Activated naive CD4-positive, alpha-beta T cell (primary cell): ENCODE measurements around the gene MTMR12.

Source experiments
- DNase-seq, 4 experiments: peaks; one replicate each; lab custom pipeline; 2025; lab: John Stamatoyannopoulos, UW

Gene MTMR12

GRCh38 chr5:32312595-32313332 lies at the start of gene MTMR12:
TSS of gene MTMR12 (minus strand) at chr5:32312939. CDS start at chr5:32312838, 101 bp downstream.
- DNase-seq, result peak; percentile 95 to 100 (median 98)

GRCh38 chr5:32362527-32362926 lies 49.8 kb upstream of the MTMR12 start:
- DNase-seq, result no peak

GRCh38 chr5:32360906-32361305 lies 48.2 kb upstream of the MTMR12 start:
- no peak for DNase-seq

GRCh38 chr5:32358611-32359010 lies 45.9 kb upstream of the MTMR12 start:
- no peak for DNase-seq

GRCh38 chr5:32357658-32358057 lies 44.9 kb upstream of the MTMR12 start:
- no peak for DNase-seq

GRCh38 chr5:32355686-32356085 lies 42.9 kb upstream of the MTMR12 start:
- no peak for DNase-seq

- DNase-seq, result no peak
These were observed 40.7 kb upstream of the MTMR12 start for GRCh38 chr5:32353420-32353819.

GRCh38 chr5:32352685-32353084 lies 39.9 kb upstream of the MTMR12 start:
- DNase-seq, result no peak

- DNase-seq, result no peak
These were observed 34.1 kb upstream of the MTMR12 start for GRCh38 chr5:32346869-32347268.

- no peak for DNase-seq
These were observed 30.4 kb upstream of the MTMR12 start for GRCh38 chr5:32343058-32343672.

- no peak for DNase-seq
These were observed 29.9 kb upstream of the MTMR12 start for GRCh38 chr5:32342656-32343055.

- no peak for DNase-seq
These were observed 27.1 kb upstream of the MTMR12 start for GRCh38 chr5:32339878-32340277.

GRCh38 chr5:32339198-32339597 lies 26.5 kb upstream of the MTMR12 start:
- no peak for DNase-seq

GRCh38 chr5:32332966-32333365 lies 20.2 kb upstream of the MTMR12 start:
- DNase-seq, result no peak

GRCh38 chr5:32332361-32332760 lies 19.6 kb upstream of the MTMR12 start:
- no peak for DNase-seq

- no peak for DNase-seq
These were observed 19.2 kb upstream of the MTMR12 start for GRCh38 chr5:32331935-32332274.

- no peak for DNase-seq
These were observed 18.6 kb upstream of the MTMR12 start for GRCh38 chr5:32331217-32331934.

- DNase-seq, result no peak
These were observed 17.6 kb upstream of the MTMR12 start for GRCh38 chr5:32330126-32330971.

GRCh38 chr5:32329395-32329834 lies 16.7 kb upstream of the MTMR12 start:
- peak in 3 of 4 experiments; percentile 3 to 17 (median 13) for DNase-seq

- no peak for DNase-seq
These were observed 13.6 kb upstream of the MTMR12 start for GRCh38 chr5:32326216-32326772.

- no peak for DNase-seq
These were observed 12.9 kb upstream of the MTMR12 start for GRCh38 chr5:32325616-32326015.

- DNase-seq, result no peak
These were observed 12.3 kb upstream of the MTMR12 start for GRCh38 chr5:32325062-32325461.
